Measurements from ENCODE around the gene USP44. TPM values are rescaled to one million over a fixed set of nuclear protein-coding genes. Genes with fewer than 3 reads are reported as not detected.

USP44 gene
- total RNA-seq, 1 donor from 2014 or later, result 8.0 TPM

DNA sequence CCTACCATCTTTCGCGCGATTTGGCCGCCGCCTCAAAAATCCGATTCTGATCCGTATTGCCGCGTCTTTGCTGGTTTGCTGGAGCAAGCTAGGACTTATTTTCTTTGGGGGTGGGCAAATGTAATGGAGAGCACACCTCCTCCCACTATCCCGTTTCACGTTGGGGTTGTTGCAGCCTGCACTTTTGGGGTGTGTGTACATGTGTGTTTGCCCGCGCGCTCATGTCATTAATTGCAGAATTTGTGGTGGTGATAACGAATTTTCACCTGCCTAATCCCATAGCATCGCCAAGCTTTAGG is 76.7 kb downstream of the USP44 start:
- DNase-seq (ENCODE audit: low spot score) (no peak), ATAC-seq (no peak)
- intact Hi-C loops (cut with DNase I), result no loop called here

DNA sequence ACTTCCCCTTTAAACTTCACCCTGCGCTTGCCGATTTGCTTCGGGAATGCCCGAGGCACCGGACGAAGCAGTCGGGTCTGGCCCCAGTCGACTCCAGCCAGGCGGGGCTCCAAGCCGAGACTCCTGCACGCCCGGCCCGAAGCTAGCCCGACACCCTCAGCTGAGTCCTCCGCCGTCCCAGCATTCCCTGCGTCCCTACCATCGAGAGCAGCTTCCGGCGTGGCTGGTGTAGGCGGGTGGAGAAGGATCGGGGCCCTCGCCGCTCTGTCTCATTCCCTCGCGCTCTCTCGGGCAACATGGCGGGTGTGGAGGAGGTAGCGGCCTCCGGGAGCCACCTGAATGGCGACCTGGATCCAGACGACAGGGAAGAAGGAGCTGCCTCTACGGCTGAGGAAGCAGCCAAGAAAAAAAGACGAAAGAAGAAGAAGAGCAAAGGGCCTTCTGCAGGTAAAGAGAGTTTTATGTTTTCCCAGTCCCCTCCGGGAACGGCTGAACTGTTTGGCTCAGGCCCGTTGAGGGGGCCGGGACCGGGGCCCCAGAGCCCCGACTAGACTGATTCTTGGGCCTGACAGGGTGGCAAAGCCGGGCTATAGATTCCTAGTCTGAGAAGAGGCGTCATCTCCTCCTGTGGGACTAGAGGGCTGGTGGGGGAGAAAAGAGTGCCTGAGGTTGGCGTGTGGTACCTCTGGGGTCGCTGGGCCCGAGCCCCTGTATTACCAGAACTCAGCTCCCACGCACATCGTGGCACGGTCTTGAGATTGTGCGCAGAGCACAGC is 77.2 kb downstream of the USP44 start, which contains the start of gene METAP2:
METAP2 (plus strand) TSS at position 269 of the 776 bp plus-strand sequence; CDS start at position 297, 28 bp downstream.
- peak; percentile 96 for DNase-seq (ENCODE audit: low spot score)
- ATAC-seq, result peak; percentile 100
- intact Hi-C loops (cut with DNase I), result no loop called here

DNA sequence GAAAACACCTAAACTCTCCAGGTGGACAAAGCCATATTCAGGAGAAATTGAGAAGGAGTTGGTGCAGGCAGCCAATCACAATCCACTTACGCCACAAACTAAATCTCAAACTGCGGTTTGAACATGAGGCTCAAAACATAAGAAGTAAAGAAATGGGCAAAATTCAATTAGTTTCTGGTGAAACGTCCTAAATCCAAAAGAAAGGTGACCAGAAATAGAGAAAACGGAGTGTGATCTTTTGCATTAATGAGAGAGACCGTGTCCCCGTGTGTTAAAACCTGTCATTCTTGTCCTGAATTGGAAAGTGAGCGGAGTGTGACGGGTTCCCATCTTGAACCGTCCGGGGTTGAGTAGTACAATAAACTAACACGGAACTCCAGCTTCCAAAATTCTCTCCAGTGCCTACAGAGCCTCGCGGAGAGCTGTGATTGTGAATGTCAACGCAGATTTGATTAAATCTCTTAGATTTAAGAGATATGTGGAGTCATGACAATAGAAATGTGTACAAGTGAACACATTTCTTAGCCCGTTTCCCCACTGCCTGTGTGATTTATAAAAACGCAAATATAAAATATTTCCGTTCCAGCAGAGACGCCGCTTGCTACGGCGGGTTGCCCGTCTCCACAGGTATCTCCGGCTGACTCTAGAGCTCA is 77.9 kb downstream of the USP44 start:
- DNase-seq (ENCODE audit: low spot score) (no peak), ATAC-seq (peak; percentile 83)
- intact Hi-C loops (cut with DNase I), result no loop called here

DNA sequence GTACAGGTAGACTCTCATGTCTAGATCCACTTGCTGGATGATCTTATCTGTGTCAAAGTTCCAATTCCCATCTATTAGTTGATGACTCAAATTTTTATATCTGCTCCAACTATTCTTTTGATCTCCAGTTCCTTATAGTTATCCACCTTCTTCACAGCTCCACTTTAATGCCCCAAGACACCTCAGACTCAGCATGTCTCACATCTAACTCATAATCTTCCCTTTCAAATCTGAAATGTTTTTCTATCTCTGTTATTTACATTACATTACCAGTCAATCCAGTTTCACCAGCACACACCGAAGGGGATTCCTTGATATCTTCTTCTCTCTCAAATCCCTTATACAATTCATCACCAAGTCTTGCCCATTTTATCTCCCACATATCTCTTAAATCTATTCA is 81.0 kb downstream of the USP44 start:
- intact Hi-C loops (cut with DNase I), result no loop called here
- ATAC-seq (no peak), DNase-seq (ENCODE audit: low spot score) (no peak)

Other genes with a start within 250 kb of the USP44 start
- gene METAP2, start 77.3 kb downstream of the USP44 start, total RNA-seq, result 65.8 TPM
- 40.3 TPM for gene NTN4, start 239.3 kb upstream of the USP44 start, total RNA-seq

Data from sciatic nerve (tissue), 2 donors.